HL-60 (cell line): ENCODE data around the gene ADAMTS20.

Experiments
- DNase-seq, 2 experiments: peaks; one replicate each; pipeline ENCODE4 v3.0.0-alpha.2; 2010 to 2020; ENCODE audit warnings: low read depth in 1 of 2, low spot score in 1 of 2
- H3K27ac ChIP-seq: fragments of 250-450 bp; sonication (Bioruptor Pico); replicated peaks from 2 replicates; pipeline ENCODE4 v1.5.1; 2020; ENCODE audit warnings: mild to moderate bottlenecking, moderate library complexity
- H3K27me3 ChIP-seq: fragments of 250-450 bp; sonication (Bioruptor Pico); 2 replicates; pipeline ENCODE4 v1.5.1; 2021; ENCODE audit warnings: mild to moderate bottlenecking, moderate library complexity; ENCODE audit not compliant: insufficient read depth, poor library complexity, severe bottlenecking
- H3K4me3 ChIP-seq: replicated peaks from 2 replicates; pipeline ENCODE4 v1.5.1; 2011; ENCODE audit warnings: mild to moderate bottlenecking, control low read depth, low read length; ENCODE audit not compliant: insufficient read depth
- CTCF ChIP-seq: IDR thresholded peaks from one replicate; pipeline ENCODE4 v1.5.1; 2011; ENCODE audit warnings: low read length, control low read depth, inconsistent platforms; ENCODE audit not compliant: insufficient read depth
- GABPA ChIP-seq: IDR thresholded peaks from 2 replicates; pipeline ENCODE4 v1.6.1; 2012; ENCODE audit warnings: low read depth
- POLR2AphosphoS5 ChIP-seq: IDR thresholded peaks from 2 replicates; pipeline ENCODE4 v1.6.1; 2012; ENCODE audit warnings: low read depth
- REST ChIP-seq: IDR thresholded peaks from 2 replicates; pipeline ENCODE4 v1.6.1; 2012; ENCODE audit warnings: low read depth; ENCODE audit not compliant: insufficient replicate concordance
- SPI1 ChIP-seq: IDR thresholded peaks from 2 replicates; pipeline ENCODE4 v1.6.1; 2012; ENCODE audit warnings: low read depth, mild to moderate bottlenecking, borderline replicate concordance

ADAMTS20 gene

GRCh38 chr12:43425361-43425760 is 126.6 kb downstream of the ADAMTS20 start:
- no peaks in the 10 kb centered on the region for H3K27me3 ChIP-seq

DNA sequence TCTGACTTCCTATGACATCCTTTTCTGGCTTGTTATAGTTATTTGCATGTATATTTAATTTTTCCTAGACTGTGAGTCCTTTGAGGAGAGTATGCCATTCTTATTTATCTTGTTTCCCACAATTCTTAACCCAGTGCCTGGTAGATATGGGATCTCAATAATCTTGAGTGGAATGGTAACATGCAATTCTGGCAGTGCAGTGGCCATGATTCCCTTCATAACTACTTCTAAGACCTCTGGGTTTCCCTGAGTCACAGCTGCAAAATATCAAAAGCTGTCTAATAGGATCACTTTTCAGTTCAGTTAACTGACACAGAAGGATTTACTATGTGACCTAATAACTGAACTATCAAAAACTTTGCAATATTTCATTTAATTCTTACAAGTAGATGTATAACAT is 135.0 kb downstream of the ADAMTS20 start:
- TF ChIP-seq GABPA (no peak), SPI1 (no peak), POLR2AphosphoS5 (no peak), CTCF (no peak), REST (no peak)
- Histone ChIP-seq H3K27me3 (no peaks in the 10 kb centered on the region), H3K4me3 (no peak overlapping the region), H3K27ac (no peak overlapping the region)
- DNase-seq, result no peak

More at GRCh38 chr12:43425361-43425760, 126.6 kb downstream of the ADAMTS20 start:
- TF ChIP-seq REST (no peak), GABPA (no peak), POLR2AphosphoS5 (no peak), SPI1 (no peak), CTCF (no peak)
- Histone ChIP-seq H3K27ac (no peak overlapping the region), H3K4me3 (no peak overlapping the region)
- DNase-seq, result no peak

DNA sequence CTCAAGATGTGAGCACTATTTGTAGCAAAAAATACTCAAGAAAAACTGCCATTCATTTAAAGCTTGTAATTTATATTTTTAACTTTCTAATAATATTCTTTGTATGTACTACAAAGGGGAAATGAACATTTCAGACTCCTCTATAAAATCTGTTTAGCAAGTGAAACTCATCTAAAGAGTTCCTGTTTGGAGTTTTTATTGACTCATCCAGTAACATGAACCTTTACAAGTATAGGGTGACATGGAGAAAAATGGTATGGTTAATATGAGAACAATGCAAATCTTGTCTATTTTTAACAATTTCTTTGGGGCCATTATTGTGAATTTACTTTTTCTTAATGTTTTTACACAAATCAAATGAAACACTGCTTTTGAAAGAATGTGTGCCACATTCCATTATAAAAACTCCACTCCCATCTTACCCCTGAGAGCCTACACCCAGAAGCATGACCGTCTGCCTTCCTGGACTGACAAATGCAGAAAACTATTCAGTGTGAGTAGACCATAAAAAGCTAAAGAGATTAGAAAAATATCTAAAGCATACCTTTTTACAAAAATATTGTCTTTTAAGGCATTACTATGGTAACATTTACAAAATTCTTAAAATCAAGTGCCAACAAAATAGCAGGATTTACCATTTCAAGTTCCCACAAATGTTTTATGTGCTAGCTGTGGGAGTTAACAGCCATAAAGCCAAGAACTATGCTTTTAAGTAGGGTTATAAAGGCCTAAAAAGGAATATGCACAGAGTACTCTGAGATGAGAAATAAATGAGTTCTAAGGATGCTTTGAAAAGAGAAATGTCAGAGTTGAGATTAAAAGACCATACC is 144.0 kb downstream of the ADAMTS20 start:
- H3K27ac ChIP-seq, result no peak overlapping the region
- no peak for TF ChIP-seq POLR2AphosphoS5
- TF ChIP-seq GABPA, result no peak
- TF ChIP-seq CTCF, result no peak
- TF ChIP-seq REST, result no peak
- TF ChIP-seq SPI1, result no peak
- DNase-seq, result no peak
- no peaks in the 10 kb centered on the region for H3K27me3 ChIP-seq
- no peak overlapping the region for H3K4me3 ChIP-seq
